PC-9 (cell line): ENCODE measurements around the gene FA2H. TPM values are rescaled to one million over a fixed set of nuclear protein-coding genes. Genes with fewer than 3 reads are reported as not detected.

Source experiments
- BruUV-seq: library from RNA; stranded (reverse); fragments of 400-500 nt; replicated peaks from 2 replicates; lab custom pipeline; 2021; lab: Mats Ljungman, UMichigan
- CTCF ChIA-PET: fragments of 300-600 bp; sonication (Branson Sonifier 250); formaldehyde crosslinking; loops from one replicate; lab custom pipeline; 2022; ENCODE audit warnings: antibody characterized with exemption; lab: Charles Lee
- POLR2A ChIA-PET: fragments of 300-600 bp; sonication (Branson Sonifier 250); formaldehyde crosslinking; loops from one replicate; lab custom pipeline; 2022; ENCODE audit warnings: antibody characterized with exemption; ENCODE audit not compliant: unreplicated experiment; lab: Charles Lee
- DNase-seq, 2 experiments: peaks; one replicate each; pipeline versions ENCODE4 v3.0.0 to v3.0.0-alpha.2; 2015 to 2022; ENCODE audit warnings: mixed read lengths in 1 of 2
- H2AFZ ChIP-seq: fragments of 200-600 bp; sonication (generic); 2 replicates; pipeline ENCODE4 v1.8.1; 2017; ENCODE audit warnings: antibody characterized with exemption
- H3F3A ChIP-seq: fragments of 200-600 bp; sonication (generic); 2 replicates; pipeline ENCODE4 v1.8.1; 2017; ENCODE audit warnings: antibody characterized with exemption, mild to moderate bottlenecking, low read depth; ENCODE audit not compliant: insufficient read depth
- H3K27ac ChIP-seq: fragments of 200-600 bp; sonication (generic); 2 replicates; pipeline ENCODE4 v1.6.1; 2016; ENCODE audit warnings: mixed run types
- H3K27me3 ChIP-seq: fragments of 200-600 bp; sonication (generic); 2 replicates; pipeline ENCODE4 v1.6.1; 2016; ENCODE audit warnings: low read depth, mixed run types; ENCODE audit not compliant: insufficient read depth
- H3K36me3 ChIP-seq: fragments of 200-600 bp; sonication (generic); 2 replicates; pipeline ENCODE4 v1.6.1; 2016; ENCODE audit warnings: low read depth, mixed run types
- H3K4me1 ChIP-seq: fragments of 200-600 bp; sonication (generic); replicated peaks from 2 replicates; pipeline ENCODE4 v1.6.1; 2016; ENCODE audit warnings: mixed run types; ENCODE audit not compliant: insufficient read depth
- H3K4me2 ChIP-seq: fragments of 200-600 bp; sonication (generic); 2 replicates; pipeline ENCODE4 v1.6.1; 2017; ENCODE audit warnings: mixed run types
- H3K4me3 ChIP-seq: fragments of 200-600 bp; sonication (generic); 2 replicates; pipeline ENCODE4 v1.6.1; 2016; ENCODE audit warnings: mixed run types
- H3K79me2 ChIP-seq: fragments of 200-600 bp; sonication (generic); 2 replicates; pipeline ENCODE4 v1.6.1; 2017; ENCODE audit warnings: low read depth, mixed run types
- H3K9me2 ChIP-seq: fragments of 200-600 bp; sonication (generic); 2 replicates; pipeline ENCODE4 v1.8.1; 2017; ENCODE audit warnings: mild to moderate bottlenecking; ENCODE audit not compliant: insufficient read depth
- H3K9me3 ChIP-seq: fragments of 200-600 bp; sonication (generic); 2 replicates; pipeline ENCODE4 v1.8.1; 2016; ENCODE audit warnings: low read depth; ENCODE audit not compliant: insufficient read depth
- H4K20me1 ChIP-seq: fragments of 200-600 bp; sonication (generic); 2 replicates; pipeline ENCODE4 v1.8.1; 2017; ENCODE audit not compliant: insufficient read depth
- CTCF ChIP-seq: fragments of 200-600 bp; sonication (generic); conservative IDR thresholded peaks from 2 replicates; pipeline ENCODE4 v1.6.1; 2017; ENCODE audit warnings: mixed run types, antibody characterized with exemption, mild to moderate bottlenecking, moderate library complexity
- EZH2 ChIP-seq: fragments of 200-600 bp; sonication (generic); IDR thresholded peaks from 2 replicates; pipeline ENCODE4 v1.8.0; 2017; ENCODE audit warnings: antibody characterized with exemption, low read depth
- intact Hi-C: fragments of 100-400 bp; cut with micrococcal nuclease; formaldehyde crosslinking; loops from one replicate; pipeline ENCODE4 v1.10.0; 2022; ENCODE audit not compliant: unreplicated experiment
- total RNA-seq: library from RNA; stranded (reverse); gene quantifications from 2 replicates; pipeline ENCODE4 v1.2.3, GENCODE V29; 2021

Gene FA2H
- total RNA-seq, 1 experiment from 2014 or later: 3.5 TPM

- intact Hi-C loops: loop anchor here (1.0 to 2.0 kb wide), 2 partner anchors 8 to 37 kb away; partner anchors contain the start of gene FA2H
- no peaks in the 10 kb centered on the region for H3K36me3 ChIP-seq
- H3F3A ChIP-seq: peaks cover 25% of the 10 kb centered on the region; the same call in 1 of the 2 replicates
- peak overlapping the region; percentile 15; the same call in 1 of the 2 replicates for H3K4me3 ChIP-seq
- no peaks in the 10 kb centered on the region for H3K27me3 ChIP-seq
- H3K27ac ChIP-seq: peak overlapping the region; percentile 71
- 0 out of 2 replicates have a peak, but pooled peaks cover 5% of the 10 kb centered on the region for H3K79me2 ChIP-seq
- no peaks in the 10 kb centered on the region for H3K9me3 ChIP-seq
- no TSS peak for BruUV-seq
- no peaks in the 10 kb centered on the region for H3K9me2 ChIP-seq
- H3K4me1 ChIP-seq: peaks cover 63% of the 10 kb centered on the region
- peak overlapping the region; percentile 56 for H3K4me2 ChIP-seq
- ChIA-PET CTCF (interaction anchor here (0.6 kb wide), 1 partner anchor 779 kb away, joined by 20 read pairs; no protein-coding TSS in a partner anchor), POLR2A (interaction anchor here (0.5 to 0.9 kb wide), 4 partner anchors 8 to 1188 kb away, joined by 3 to 40 read pairs (median 4); partner anchors contain the start of gene RFWD3)
- peak; percentile 83 to 89 for DNase-seq
- TF ChIP-seq CTCF: no peak
- H4K20me1 ChIP-seq: no peaks in the 10 kb centered on the region
- H2AFZ ChIP-seq: 0 out of 2 replicates have a peak overlapping the region, but pooled peaks have one; percentile 11
Measured at GRCh38 chr16:74738113-74738541, 36.5 kb downstream of the FA2H start.

DNA sequence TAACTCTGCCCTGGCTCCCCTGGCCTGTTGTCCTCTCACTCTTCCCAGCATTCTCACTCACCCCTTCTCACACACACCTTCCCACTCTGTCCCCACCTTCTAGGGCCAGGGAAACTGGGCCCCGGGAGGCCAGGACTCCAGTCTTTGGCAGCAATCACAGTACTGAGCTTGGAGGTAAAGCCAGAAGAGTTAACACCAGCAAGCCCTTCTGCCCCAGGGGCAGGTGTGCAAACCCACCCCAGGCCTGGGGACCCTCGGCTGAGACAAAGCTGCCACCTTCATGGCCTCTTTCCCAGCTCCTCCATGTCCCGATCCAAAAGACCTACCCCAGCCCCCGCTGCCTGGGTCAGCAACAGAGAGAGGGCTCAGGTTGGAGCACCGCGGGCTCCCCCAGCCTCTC, 37.1 kb downstream of the FA2H start:
- H3K4me2 ChIP-seq: peak overlapping the region; percentile 56
- no peaks in the 10 kb centered on the region for H3K36me3 ChIP-seq
- no peak for DNase-seq
- peaks cover 57% of the 10 kb centered on the region for H3K4me1 ChIP-seq
- no peaks in the 10 kb centered on the region for H3K9me3 ChIP-seq
- intact Hi-C loops: no loop called here
- H4K20me1 ChIP-seq: no peaks in the 10 kb centered on the region
- ChIA-PET CTCF (no interaction called here), POLR2A (no interaction called here)
- H3K4me3 ChIP-seq: peak overlapping the region; percentile 15; the same call in 1 of the 2 replicates
- TSS peak; percentile 32 for BruUV-seq
- 0 out of 2 replicates have a peak, but pooled peaks cover 4% of the 10 kb centered on the region for H3K79me2 ChIP-seq
- H3F3A ChIP-seq: peaks cover 21% of the 10 kb centered on the region; the same call in 1 of the 2 replicates
- H2AFZ ChIP-seq: 0 out of 2 replicates have a peak overlapping the region, but pooled peaks have one; percentile 11
- TF ChIP-seq EZH2: no peak
- no peak for TF ChIP-seq CTCF
- H3K9me2 ChIP-seq: no peaks in the 10 kb centered on the region
- H3K27ac ChIP-seq: peak overlapping the region; percentile 71
- H3K27me3 ChIP-seq: no peaks in the 10 kb centered on the region

GRCh38 chr16:74736531-74737157, 38.0 kb downstream of the FA2H start:
- H3K4me2 ChIP-seq: peak overlapping the region; percentile 56
- TF ChIP-seq CTCF: no peak
- no peak for TF ChIP-seq EZH2
- H3F3A ChIP-seq: peaks cover 15% of the 10 kb centered on the region; the same call in 1 of the 2 replicates
- no peaks in the 10 kb centered on the region for H3K79me2 ChIP-seq
- H2AFZ ChIP-seq: no peak overlapping the region
- H3K9me3 ChIP-seq: no peaks in the 10 kb centered on the region
- no peak overlapping the region for H3K4me3 ChIP-seq
- no peaks in the 10 kb centered on the region for H3K27me3 ChIP-seq
- no peaks in the 10 kb centered on the region for H4K20me1 ChIP-seq
- intact Hi-C loops: no loop called here
- no peaks in the 10 kb centered on the region for H3K9me2 ChIP-seq
- ChIA-PET CTCF (no interaction called here), POLR2A (interaction anchor here (0.6 kb wide), 1 partner anchor 151 kb away, joined by 6 read pairs; no protein-coding TSS in a partner anchor)
- no peak for DNase-seq
- no TSS peak for BruUV-seq
- no peaks in the 10 kb centered on the region for H3K36me3 ChIP-seq
- H3K4me1 ChIP-seq: peaks cover 48% of the 10 kb centered on the region
- 0 out of 2 replicates have a peak overlapping the region, but pooled peaks have one; percentile 71 for H3K27ac ChIP-seq
